ENCODE data around the gene CARD19.

CARD19 gene

GRCh38 chr9:93077811-93078210, 18.2 kb upstream of the CARD19 start:
- H3K4me3 ChIP-seq (ENCODE audit: low read depth, low read length): no peak overlapping the region
- no peak for DNase-seq (ENCODE audit: low read depth)
- no peak for TF ChIP-seq CTCF (IDR thresholded peaks at IDR 0.05; ENCODE audit: low read depth, low read length, missing control alignments)

GRCh38 chr9:93079371-93079770, 16.6 kb upstream of the CARD19 start:
- no peak for TF ChIP-seq CTCF (IDR thresholded peaks at IDR 0.05; ENCODE audit: low read depth, low read length, missing control alignments)
- no peak overlapping the region for H3K4me3 ChIP-seq (ENCODE audit: low read depth, low read length)
- DNase-seq (ENCODE audit: low read depth): no peak

- TF ChIP-seq CTCF (IDR thresholded peaks at IDR 0.05; ENCODE audit: low read depth, low read length, missing control alignments): no peak
- H3K4me3 ChIP-seq (ENCODE audit: low read depth, low read length): no peak overlapping the region
- DNase-seq (ENCODE audit: low read depth): no peak
Measured at GRCh38 chr9:93080406-93080805, 15.6 kb upstream of the CARD19 start.

GRCh38 chr9:93081081-93081529, 14.9 kb upstream of the CARD19 start:
- TF ChIP-seq CTCF (IDR thresholded peaks at IDR 0.05; ENCODE audit: low read depth, low read length, missing control alignments): no peak
- no peak for DNase-seq (ENCODE audit: low read depth)
- H3K4me3 ChIP-seq (ENCODE audit: low read depth, low read length): no peak overlapping the region

- H3K4me3 ChIP-seq (ENCODE audit: low read depth, low read length): no peak overlapping the region
- no peak for DNase-seq (ENCODE audit: low read depth)
- no peak for TF ChIP-seq CTCF (IDR thresholded peaks at IDR 0.05; ENCODE audit: low read depth, low read length, missing control alignments)
Measured at GRCh38 chr9:93081931-93082330, 14.1 kb upstream of the CARD19 start.

GRCh38 chr9:93082841-93083411, 13.1 kb upstream of the CARD19 start:
- H3K4me3 ChIP-seq (ENCODE audit: low read depth, low read length): no peak overlapping the region
- TF ChIP-seq CTCF (IDR thresholded peaks at IDR 0.05; ENCODE audit: low read depth, low read length, missing control alignments): no peak

More at GRCh38 chr9:93082841-93083411, 13.1 kb upstream of the CARD19 start:
- DNase-seq (ENCODE audit: low read depth): no peak

All from GM12864 (cell line).